HepG2 (cell line): ENCODE results near the gene FBXL4. TPM values are rescaled to one million over a fixed set of nuclear protein-coding genes. Genes with fewer than 3 reads are reported as not detected.
A peak's percentile ranks its signal among the peaks of the same experiment; 100 is the strongest.

ENCODE experiments used
- ATAC-seq: fragments of 200-7000 bp; cut with Tn5 transposase; 3 replicates; pipeline ENCODE4 v1.9.1; 2020; ENCODE audit warnings: mild to moderate bottlenecking, moderate library complexity
- BruUV-seq: library from RNA; stranded (reverse); fragments of 400-500 nt; replicated peaks from 2 replicates; lab custom pipeline; 2021; lab: Mats Ljungman, UMichigan
- CTCF ChIA-PET: fragments of 300-600 bp; formaldehyde crosslinking; extraction: SDS; loops from one replicate; lab custom pipeline; 2021; ENCODE audit warnings: low total read pairs, inconsistent platforms, low intra/inter-chr PET ratio; lab: Yijun Ruan, JAX
- POLR2A ChIA-PET: fragments of 350-600 bp; sonication (Branson Sonifier 250); formaldehyde crosslinking; loops from one replicate; lab custom pipeline; 2020; ENCODE audit warnings: antibody characterized with exemption, inconsistent platforms; lab: Yijun Ruan, JAX
- DNase-seq: peaks from one replicate; pipeline ENCODE4 v3.0.0-alpha.2; 2015; ENCODE audit warnings: low spot score
- FAIRE-seq: peaks from 3 replicates; lab custom pipeline; 2011; peaks lifted over from hg19 to GRCh38; lab: Jason Lieb, UNC
- H2AFZ ChIP-seq: one replicate; pipeline ENCODE4 v1.6.1; 2011; ENCODE audit warnings: low read length, inconsistent platforms
- H3K27ac ChIP-seq: fragments of 300-600 bp; 3 replicates; pipeline ENCODE4 v1.8.0; 2011; ENCODE audit warnings: mixed run types, mild to moderate bottlenecking, mixed read lengths, low read length, inconsistent platforms; ENCODE audit not compliant: insufficient read depth; ENCODE audit errors: extremely low read length
- H3K27me3 ChIP-seq, 2 experiments: fragments of 200-600 bp in 1 of 2; 2 replicates in 1 of 2; 3 replicates in 1 of 2; pipeline versions ENCODE4 v1.6.0 to v1.8.0; 2011; ENCODE audit warnings: low read length in 2 of 2, mild to moderate bottlenecking in 2 of 2, moderate library complexity in 2 of 2, inconsistent platforms in 1 of 2; ENCODE audit not compliant: insufficient read depth in 2 of 2, control insufficient read depth in 1 of 2
- H3K36me3 ChIP-seq, 2 experiments: fragments of 200-600 bp in 1 of 2; replicated peaks in 1 of 2; 2 replicates in 1 of 2; 3 replicates in 1 of 2; pipeline versions ENCODE4 v1.5.1 to v1.8.0; 2011; ENCODE audit warnings: low read length in 2 of 2, inconsistent platforms in 1 of 2; ENCODE audit not compliant: insufficient read depth in 2 of 2, control insufficient read depth in 1 of 2
- H3K4me1 ChIP-seq: 2 replicates; pipeline ENCODE4 v1.5.1; 2012; ENCODE audit warnings: low read length, inconsistent platforms; ENCODE audit not compliant: insufficient read depth
- H3K4me2 ChIP-seq: 2 replicates; pipeline ENCODE4 v1.6.0; 2011; ENCODE audit warnings: low read depth, low read length, inconsistent platforms
- H3K4me3 ChIP-seq, 3 experiments: fragments of 200-600 bp in 1 of 3; sonication (generic), shearing (Covaris generic) in 1 of 3; replicated peaks in 1 of 3; 2 replicates each; pipeline ENCODE4 v1.5.1; 2011 to 2016; ENCODE audit warnings: low read length in 3 of 3, inconsistent platforms in 2 of 3, low read depth in 2 of 3, mild to moderate bottlenecking in 2 of 3, control low read depth in 1 of 3, mixed read lengths in 1 of 3; ENCODE audit not compliant: insufficient read depth in 1 of 3
- H3K79me2 ChIP-seq: one replicate; pipeline ENCODE4 v1.6.1; 2011; ENCODE audit warnings: low read length, inconsistent platforms; ENCODE audit not compliant: insufficient read depth
- H3K9ac ChIP-seq: 2 replicates; pipeline ENCODE4 v1.6.0; 2011; ENCODE audit warnings: mild to moderate bottlenecking, low read depth, low read length, inconsistent platforms; ENCODE audit not compliant: insufficient read depth
- H3K9me3 ChIP-seq: 2 replicates; pipeline ENCODE4 v1.5.1; 2012; ENCODE audit warnings: mild to moderate bottlenecking, low read length
- H4K20me1 ChIP-seq: 2 replicates; pipeline ENCODE4 v1.6.0; 2011; ENCODE audit warnings: inconsistent platforms, mild to moderate bottlenecking, low read length, moderate library complexity; ENCODE audit not compliant: insufficient read depth
- CBX2 ChIP-seq, 2 experiments: fragments of 200-600 bp in 1 of 2; sonication (generic); formaldehyde crosslinking in 1 of 2; IDR thresholded peaks; 2 replicates each; pipeline versions ENCODE4 v1.7.0 to v1.8.1; 2018 to 2022; ENCODE audit warnings: low read depth in 2 of 2, low read length in 1 of 2, mild to moderate bottlenecking in 1 of 2, missing genetic modification reagents in 1 of 2
- EZH2 ChIP-seq: conservative IDR thresholded peaks from 2 replicates; pipeline ENCODE4 v1.6.1; 2012; ENCODE audit warnings: mild to moderate bottlenecking, low read depth, low read length, moderate library complexity
- KLF15 ChIP-seq: sonication (generic); formaldehyde crosslinking; IDR thresholded peaks from 2 replicates; pipeline ENCODE4 v1.8.1; 2023; ENCODE audit warnings: borderline replicate concordance, mild to moderate bottlenecking, inconsistent platforms, missing genetic modification reagents, mixed read lengths
- MAFF ChIP-seq: IDR thresholded peaks from 2 replicates; pipeline ENCODE4 v1.6.1; 2011; ENCODE audit warnings: low read depth, low read length, improper control_type of control experiment
- ZNF44 ChIP-seq: sonication (generic); formaldehyde crosslinking; IDR thresholded peaks from 2 replicates; pipeline ENCODE4 v1.5.1; 2020; ENCODE audit warnings: mild to moderate bottlenecking, missing genetic modification reagents
- WGBS: methylation state at CpG from one replicate; pipeline ENCODE4 v1.1.6; 2017; ENCODE audit warnings: low lambda C conversion rate; 5-methylcytosine and 5-hydroxymethylcytosine counted together
- in situ Hi-C: cut with HindIII; loops from 2 replicates; pipeline ENCODE4 v1.10.0; 2017; ENCODE audit warnings: low pct_unique_long_range_greater_than_20kb; ENCODE audit not compliant: extremely low pct_ligation_motif_present
- intact Hi-C: fragments of 100-400 bp; cut with micrococcal nuclease; formaldehyde crosslinking; loops from one replicate; pipeline ENCODE4 v1.10.0; 2022; ENCODE audit not compliant: unreplicated experiment
- polyA plus RNA-seq, 8 experiments: library from polyadenylated mRNA; depleted of rRNA in 3 of 8; stranded (reverse) in 7 of 8; unstranded in 1 of 8; fragments of >200 nt; fragmentation: Illumina TruSeq in 4 of 8; extraction: Trizol in 4 of 8; gene quantifications; 2 replicates each; pipeline versions ENCODE4 v1.2.1 to v1.2.3, GENCODE V29; 2011 to 2016; ENCODE audit warnings: low read depth in 4 of 8, missing spikeins in 1 of 8, mixed read lengths in 1 of 8; ENCODE audit not compliant: insufficient read depth in 1 of 8
- total RNA-seq, 5 experiments: library from RNA; depleted of rRNA; stranded (reverse); fragments of >200 nt; fragmentation: Illumina TruSeq; extraction: Trizol; gene quantifications; 2 replicates each; pipeline ENCODE4 v1.2.3, GENCODE V29; 2016; ENCODE audit warnings: low read depth in 1 of 5
- TF ChIP-seq, protein P1 (sequence below): sonication (generic); formaldehyde crosslinking; IDR thresholded peaks from 2 replicates; pipeline ENCODE4 v1.4.0; 2020; ENCODE audit warnings: mild to moderate bottlenecking, missing genetic modification reagents

The FBXL4 gene
- total and polyA plus RNA-seq, 2 of the 13 experiments (the other 11 are each of a cell fraction or from before 2014, with no cell fraction given): 13.2 to 17.6 TPM

DNA sequence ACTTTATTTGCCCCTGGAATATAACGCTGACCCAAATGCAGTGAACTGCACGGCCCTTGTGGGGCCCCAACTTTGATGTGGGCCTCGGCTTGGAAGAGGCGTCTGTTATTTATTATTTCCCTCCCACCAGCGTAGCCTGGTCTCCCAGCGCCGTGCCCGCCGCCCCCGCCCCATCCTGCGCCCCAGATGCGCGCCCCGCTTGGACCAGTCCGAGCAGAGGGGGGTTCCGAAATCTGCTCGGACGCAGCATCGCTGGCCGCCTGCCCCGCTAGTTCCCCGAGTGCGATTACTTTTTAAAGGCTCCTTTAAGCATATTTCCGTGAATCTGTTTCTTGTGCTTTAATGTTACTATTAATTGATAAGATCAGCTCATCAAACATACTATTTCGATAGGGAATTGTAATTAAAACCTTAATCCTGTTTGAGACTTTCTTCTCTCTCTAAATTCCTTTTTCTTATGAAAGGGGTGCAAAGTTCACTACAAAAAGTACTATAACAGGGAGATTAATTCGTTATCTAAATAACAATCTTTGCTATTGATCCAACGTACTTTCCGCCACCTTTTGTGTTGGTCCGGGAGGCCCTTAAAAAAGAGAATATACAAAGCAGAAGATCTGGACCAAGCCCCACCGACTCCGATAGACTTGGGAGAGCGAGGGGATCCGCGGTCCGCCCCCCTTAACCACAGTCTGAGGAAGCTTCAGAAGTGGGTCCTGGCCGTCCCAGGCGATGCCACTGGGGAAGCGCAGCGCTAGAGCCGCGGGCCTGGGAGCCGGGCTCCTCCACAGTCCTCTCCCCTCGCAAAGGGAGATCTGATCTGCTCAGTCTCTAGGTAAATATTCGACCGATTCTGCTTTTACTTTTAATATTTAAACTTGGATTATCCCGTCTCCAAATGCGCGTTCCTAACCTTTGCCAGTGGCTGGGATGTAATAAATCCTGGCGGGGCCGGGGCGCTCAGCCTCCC is 103.2 kb downstream of the FBXL4 start:
- in situ Hi-C loops: loop anchor here (25.0 kb wide), 5 partner anchors 268 to 1782 kb away; no protein-coding TSS in a partner anchor

DNA sequence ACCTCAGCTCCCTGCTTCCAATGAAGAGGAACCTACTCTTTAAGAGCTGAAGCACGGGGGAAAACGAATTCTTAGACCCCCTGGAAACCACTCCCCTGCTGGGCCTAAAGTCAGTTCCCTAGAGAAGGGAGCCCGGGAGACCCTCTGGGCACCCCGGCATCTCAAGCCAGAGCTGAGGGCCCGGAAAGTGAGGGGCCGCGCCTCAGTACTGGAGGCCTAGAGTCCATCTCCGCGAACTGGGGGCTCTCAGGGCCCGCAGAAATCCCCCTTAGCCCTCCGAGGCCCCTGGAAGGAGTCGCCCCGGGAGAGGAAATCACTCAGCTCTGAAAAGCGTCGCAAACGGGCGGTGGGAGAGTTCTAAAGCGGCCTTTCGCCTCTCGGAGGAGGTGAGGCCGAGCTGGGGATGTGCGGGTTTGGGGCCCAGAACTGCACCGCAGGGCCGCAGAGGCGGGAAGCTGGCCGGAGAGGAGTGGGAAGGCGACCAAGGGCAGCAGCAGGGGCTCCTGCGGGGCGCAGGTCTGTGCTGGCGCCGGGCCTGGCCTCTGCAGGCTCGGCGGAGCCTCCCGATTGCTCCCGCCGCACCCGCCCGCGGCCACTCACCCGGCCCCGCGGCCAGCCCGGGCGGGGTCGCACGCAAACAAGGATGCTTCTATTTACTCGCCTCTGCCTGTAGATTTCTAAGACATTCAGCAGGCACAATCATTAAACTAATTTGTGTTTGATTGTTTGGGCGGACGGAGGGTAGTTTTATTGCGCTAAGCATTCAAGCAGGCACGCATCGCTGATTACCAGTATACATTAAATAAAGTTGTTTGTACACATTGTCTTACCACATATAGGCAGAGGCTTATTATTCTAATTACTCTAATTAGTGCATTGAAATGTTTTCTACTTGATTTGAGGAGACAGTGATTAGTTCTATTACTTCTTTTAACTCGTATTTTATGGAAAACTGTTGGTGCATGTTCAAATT is 104.2 kb downstream of the FBXL4 start:
- peaks cover 3 to 57% of the 10 kb centered on the region in 2 experiments for H3K27me3 ChIP-seq
- H3K9me3 ChIP-seq: no peaks in the 10 kb centered on the region
- no peaks in the 10 kb centered on the region for H3K4me1 ChIP-seq
- in situ Hi-C loops: loop anchor here (25.0 kb wide), 5 partner anchors 269 to 1781 kb away; no protein-coding TSS in a partner anchor
- WGBS: 30% methylated on average over 28 of the region's 53 CpGs
- TF ChIP-seq CBX2 (IDR thresholded peaks at IDR 0.05; ENCODE audit: low read depth, low read length) (0 out of 2 replicates have a peak, but pooled peaks have one; percentile 55), CBX2 (CRISPR knock-in tag; IDR thresholded peaks at IDR 0.05; ENCODE audit: low read depth) (no peak), ZNF44 (CRISPR knock-in tag) (no peak), EZH2 (peak; percentile 55; the same call in 1 of the 2 replicates), KLF15 (no peak)
- TF ChIP-seq, protein P1, sequence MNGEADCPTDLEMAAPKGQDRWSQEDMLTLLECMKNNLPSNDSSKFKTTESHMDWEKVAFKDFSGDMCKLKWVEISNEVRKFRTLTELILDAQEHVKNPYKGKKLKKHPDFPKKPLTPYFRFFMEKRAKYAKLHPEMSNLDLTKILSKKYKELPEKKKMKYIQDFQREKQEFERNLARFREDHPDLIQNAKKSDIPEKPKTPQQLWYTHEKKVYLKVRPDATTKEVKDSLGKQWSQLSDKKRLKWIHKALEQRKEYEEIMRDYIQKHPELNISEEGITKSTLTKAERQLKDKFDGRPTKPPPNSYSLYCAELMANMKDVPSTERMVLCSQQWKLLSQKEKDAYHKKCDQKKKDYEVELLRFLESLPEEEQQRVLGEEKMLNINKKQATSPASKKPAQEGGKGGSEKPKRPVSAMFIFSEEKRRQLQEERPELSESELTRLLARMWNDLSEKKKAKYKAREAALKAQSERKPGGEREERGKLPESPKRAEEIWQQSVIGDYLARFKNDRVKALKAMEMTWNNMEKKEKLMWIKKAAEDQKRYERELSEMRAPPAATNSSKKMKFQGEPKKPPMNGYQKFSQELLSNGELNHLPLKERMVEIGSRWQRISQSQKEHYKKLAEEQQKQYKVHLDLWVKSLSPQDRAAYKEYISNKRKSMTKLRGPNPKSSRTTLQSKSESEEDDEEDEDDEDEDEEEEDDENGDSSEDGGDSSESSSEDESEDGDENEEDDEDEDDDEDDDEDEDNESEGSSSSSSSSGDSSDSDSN (CRISPR knock-in tag): no peak
- no peak for DNase-seq
- intact Hi-C loops: no loop called here
- no peak overlapping the region for H3K4me2 ChIP-seq
- no peak overlapping the region for H2AFZ ChIP-seq
- peaks cover 4% of the 10 kb centered on the region; the same call in 1 of the 2 replicates for H4K20me1 ChIP-seq
- no peak overlapping the region for H3K27ac ChIP-seq
- ATAC-seq: peak; percentile 25
- H3K9ac ChIP-seq: no peak overlapping the region
- no peak for FAIRE-seq
- BruUV-seq: no TSS peak
- ChIA-PET POLR2A (no interaction called here), CTCF (no interaction called here)
- no peak overlapping the region for H3K4me3 ChIP-seq
- no peaks in the 10 kb centered on the region for H3K79me2 ChIP-seq
- no peaks in the 10 kb centered on the region for H3K36me3 ChIP-seq

More for the DNA sequence above, 103.2 kb downstream of the FBXL4 start:
- intact Hi-C loops: loop anchor here (1.0 to 5.0 kb wide), 6 partner anchors 98 to 1777 kb away; no protein-coding TSS in a partner anchor
- Histone ChIP-seq H4K20me1 (peaks cover 4% of the 10 kb centered on the region; the same call in 1 of the 2 replicates), H3K9ac (no peak overlapping the region), H3K4me1 (no peaks in the 10 kb centered on the region), H3K4me3 (peak overlapping the region in 1 of 3 experiments; percentile 16; a peak in 1 of 6 replicates), H3K79me2 (no peaks in the 10 kb centered on the region), H3K9me3 (no peaks in the 10 kb centered on the region), H3K36me3 (no peaks in the 10 kb centered on the region), H3K27ac (no peak overlapping the region), H2AFZ (no peak overlapping the region), H3K4me2 (peak overlapping the region; percentile 32; the same call in 1 of the 2 replicates), H3K27me3 (peaks cover 3 to 56% of the 10 kb centered on the region in 2 experiments)
- ChIA-PET POLR2A (no interaction called here), CTCF (no interaction called here)
- ATAC-seq: peak; percentile 44
- no TSS peak for BruUV-seq
- WGBS: 37% methylated on average over 44 of the region's 51 CpGs
- FAIRE-seq: no peak
- no peak for DNase-seq
- TF ChIP-seq EZH2 (0 out of 2 replicates have a peak, but pooled peaks have one; percentile 39), MAFF (no peak), CBX2 (IDR thresholded peaks at IDR 0.05; ENCODE audit: low read depth, low read length) (0 out of 2 replicates have a peak, but pooled peaks have one; percentile 40), CBX2 (CRISPR knock-in tag; IDR thresholded peaks at IDR 0.05; ENCODE audit: low read depth) (no peak)
